ENCODE measurements around the gene CCL18. TPM values are rescaled to one million over a fixed set of nuclear protein-coding genes. Genes with fewer than 3 reads are reported as not detected.
"Not testable (repeated sequence)": the region's sequence is repeated elsewhere in the genome, so short reads cannot be mapped to it uniquely, and the experiment has no call there.

CCL18 gene, protein sequence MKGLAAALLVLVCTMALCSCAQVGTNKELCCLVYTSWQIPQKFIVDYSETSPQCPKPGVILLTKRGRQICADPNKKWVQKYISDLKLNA
- total RNA-seq, result not detected in 2 replicates

- Mint-ChIP-seq H3K36me3 (ENCODE audit: low read depth) (no peaks in the 10 kb centered on the region), H3K27me3 (ENCODE audit: insufficient read depth) (peaks cover 6% of the 10 kb centered on the region), H3K27ac (no peak within 1 kb of the TSS), H3K4me1 (ENCODE audit: low read depth) (peaks cover 9% of the 10 kb centered on the region), H3K9me3 (peaks cover 3% of the 10 kb centered on the region), H3K4me3 (no peak within 1 kb of the TSS)
- intact Hi-C loops (cut with micrococcal nuclease), result loop anchor here (5.0 kb wide), 1 partner anchor 52 kb away; no protein-coding TSS in a partner anchor
- no peak for DNase-seq (ENCODE audit: low spot score)
Measured at GRCh38 chr17:36063786-36064541, at the start of gene CCL18. Gene CCL18 (plus strand): TSS chr17:36064272. CDS start chr17:36064343, 71 bp downstream.

GRCh38 chr17:36014946-36015345 lies 49.1 kb upstream of the CCL18 start:
- H3K36me3 Mint-ChIP-seq (ENCODE audit: low read depth), result no peaks in the 10 kb centered on the region
- no peaks in the 10 kb centered on the region for H3K4me1 Mint-ChIP-seq (ENCODE audit: low read depth)
- H3K9me3 Mint-ChIP-seq, result no peaks in the 10 kb centered on the region
- peaks cover 11% of the 10 kb centered on the region for H3K27me3 Mint-ChIP-seq (ENCODE audit: insufficient read depth)
- no peak overlapping the region for H3K4me3 Mint-ChIP-seq
- intact Hi-C loops (cut with micrococcal nuclease), result loop anchor here (5.0 kb wide), 1 partner anchor 47 kb away; the partner anchor contains the start of gene CCL18
- H3K27ac Mint-ChIP-seq, result no peak overlapping the region
- no peak for DNase-seq (ENCODE audit: low spot score)

- DNase-seq (ENCODE audit: low spot score); H3K27ac Mint-ChIP-seq; H3K36me3 Mint-ChIP-seq (ENCODE audit: low read depth); H3K4me3 Mint-ChIP-seq; H3K9me3 Mint-ChIP-seq; H3K4me1 Mint-ChIP-seq (ENCODE audit: low read depth); intact Hi-C loops (cut with micrococcal nuclease): not testable (repeated sequence)
- peaks cover 19% of the 10 kb centered on the region for H3K27me3 Mint-ChIP-seq (ENCODE audit: insufficient read depth)
Measured at GRCh38 chr17:36015895-36016294, 48.2 kb upstream of the CCL18 start.

GRCh38 chr17:36016555-36016954 lies 47.5 kb upstream of the CCL18 start:
- Mint-ChIP-seq H3K9me3 (no peaks in the 10 kb centered on the region), H3K27ac (peak overlapping the region; percentile 30), H3K4me3 (no peak overlapping the region), H3K36me3 (ENCODE audit: low read depth) (no peaks in the 10 kb centered on the region), H3K4me1 (ENCODE audit: low read depth) (no peaks in the 10 kb centered on the region), H3K27me3 (ENCODE audit: insufficient read depth) (peaks cover 25% of the 10 kb centered on the region)
- intact Hi-C loops (cut with micrococcal nuclease), result no loop called here
- no peak for DNase-seq (ENCODE audit: low spot score)

- Mint-ChIP-seq H3K4me1 (ENCODE audit: low read depth) (no peaks in the 10 kb centered on the region), H3K9me3 (no peaks in the 10 kb centered on the region), H3K36me3 (ENCODE audit: low read depth) (no peaks in the 10 kb centered on the region), H3K27ac (no peak within 1 kb of the TSS), H3K27me3 (ENCODE audit: insufficient read depth) (peaks cover 27% of the 10 kb centered on the region), H3K4me3 (no peak within 1 kb of the TSS)
- DNase-seq (ENCODE audit: low spot score), result no peak
- intact Hi-C loops (cut with micrococcal nuclease), result no loop called here
Measured at GRCh38 chr17:36017799-36018198, 46.3 kb upstream of the CCL18 start, which contains the start of gene CCL23. Gene CCL23 (minus strand): TSS chr17:36017972. CDS start chr17:36017897, 75 bp downstream.

DNA sequence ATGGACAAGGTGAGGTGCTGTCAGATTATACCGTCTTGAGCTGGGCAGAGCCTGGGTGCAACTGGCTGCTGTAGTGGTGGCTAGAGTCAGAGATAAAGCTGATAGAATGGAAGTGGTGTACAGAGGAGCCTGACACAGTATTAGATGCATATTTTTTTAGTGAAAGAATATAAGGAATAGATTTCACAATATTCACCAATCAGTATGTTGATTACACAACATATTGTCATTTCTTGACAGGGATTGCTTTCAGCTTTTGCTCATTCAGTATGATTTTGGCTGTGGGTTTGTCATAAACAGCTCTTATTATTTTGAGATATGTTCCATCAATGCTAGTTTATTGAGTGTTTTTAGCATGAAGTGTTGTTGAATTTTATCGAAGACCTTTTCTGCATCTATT lies 44.6 kb upstream of the CCL18 start:
- Mint-ChIP-seq H3K9me3 (no peaks in the 10 kb centered on the region), H3K27ac (no peak overlapping the region), H3K4me1 (ENCODE audit: low read depth) (no peaks in the 10 kb centered on the region), H3K4me3 (no peak overlapping the region), H3K36me3 (ENCODE audit: low read depth) (no peaks in the 10 kb centered on the region), H3K27me3 (ENCODE audit: insufficient read depth) (peaks cover 31% of the 10 kb centered on the region)
- no peak for DNase-seq (ENCODE audit: low spot score)
- intact Hi-C loops (cut with micrococcal nuclease), result no loop called here

DNA sequence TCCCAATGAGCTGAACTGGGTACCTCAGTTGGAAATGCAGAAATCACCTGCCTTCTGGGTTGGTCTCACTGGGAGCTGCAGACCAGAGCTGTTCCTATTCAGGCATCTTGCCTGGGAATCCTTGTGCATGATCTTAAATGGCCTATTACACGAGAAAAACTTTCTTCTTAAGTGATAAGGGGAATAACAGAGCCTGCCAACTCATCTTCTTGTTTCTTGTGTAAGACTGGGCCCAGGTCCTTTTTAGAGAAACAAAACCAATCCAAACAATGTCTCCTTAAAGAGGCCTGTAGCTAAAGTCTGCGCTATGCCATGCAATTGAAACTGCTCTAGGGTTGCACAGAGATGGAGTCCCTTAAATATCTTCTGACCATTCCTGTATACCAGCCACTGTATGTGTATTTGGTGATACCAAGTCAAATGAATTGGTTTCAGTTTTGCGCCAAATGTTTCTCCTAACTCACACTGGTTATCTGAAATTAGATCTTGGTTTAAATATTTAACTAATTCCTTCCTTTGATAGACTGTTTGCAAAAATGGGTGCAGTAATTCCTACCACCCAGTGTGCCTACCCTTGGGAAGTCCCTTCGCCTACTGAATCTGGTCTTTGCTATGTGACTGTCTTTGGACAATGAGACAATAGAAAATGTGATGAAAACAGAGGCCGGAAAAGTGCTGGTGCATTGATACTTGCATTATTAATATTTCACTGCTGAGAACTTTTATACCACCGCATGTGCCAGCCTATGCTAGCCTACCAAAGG lies 39.8 kb upstream of the CCL18 start:
- no peak overlapping the region for H3K27ac Mint-ChIP-seq
- H3K27me3 Mint-ChIP-seq (ENCODE audit: insufficient read depth), result peaks cover 29% of the 10 kb centered on the region
- no peak overlapping the region for H3K4me3 Mint-ChIP-seq
- DNase-seq (ENCODE audit: low spot score), result no peak
- H3K9me3 Mint-ChIP-seq, result no peaks in the 10 kb centered on the region
- H3K4me1 Mint-ChIP-seq (ENCODE audit: low read depth), result no peaks in the 10 kb centered on the region
- no peaks in the 10 kb centered on the region for H3K36me3 Mint-ChIP-seq (ENCODE audit: low read depth)
- intact Hi-C loops (cut with micrococcal nuclease), result loop anchor here (10.0 kb wide), 1 partner anchor 61 kb away; no protein-coding TSS in a partner anchor

DNA sequence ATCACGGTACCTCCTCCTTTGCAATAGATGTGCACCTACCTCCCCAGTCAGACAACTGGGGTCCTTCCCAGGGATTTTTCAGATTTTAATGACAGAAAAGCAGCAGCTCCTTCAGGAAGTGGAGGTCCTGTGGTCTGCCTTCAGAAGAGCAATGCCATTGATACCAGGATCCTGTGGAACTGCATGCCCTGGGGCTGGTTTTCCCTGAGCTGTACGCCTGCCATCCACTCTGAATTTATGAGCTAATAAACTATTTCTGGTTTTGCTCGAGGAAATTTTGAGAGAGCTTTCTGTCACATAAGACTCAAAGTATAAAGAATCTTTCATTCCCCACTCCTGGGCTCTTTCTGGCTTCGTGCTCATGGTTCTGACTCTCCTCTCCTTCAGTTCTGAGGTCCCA lies 36.3 kb upstream of the CCL18 start:
- H3K27me3 Mint-ChIP-seq (ENCODE audit: insufficient read depth), result peaks cover 20% of the 10 kb centered on the region
- no peaks in the 10 kb centered on the region for H3K9me3 Mint-ChIP-seq
- H3K27ac Mint-ChIP-seq, result no peak overlapping the region
- DNase-seq (ENCODE audit: low spot score), result no peak
- intact Hi-C loops (cut with micrococcal nuclease), result loop anchor here (10.0 kb wide), 1 partner anchor 57 kb away; no protein-coding TSS in a partner anchor
- H3K4me3 Mint-ChIP-seq, result no peak overlapping the region
- H3K36me3 Mint-ChIP-seq (ENCODE audit: low read depth), result no peaks in the 10 kb centered on the region
- H3K4me1 Mint-ChIP-seq (ENCODE audit: low read depth), result no peaks in the 10 kb centered on the region

DNA sequence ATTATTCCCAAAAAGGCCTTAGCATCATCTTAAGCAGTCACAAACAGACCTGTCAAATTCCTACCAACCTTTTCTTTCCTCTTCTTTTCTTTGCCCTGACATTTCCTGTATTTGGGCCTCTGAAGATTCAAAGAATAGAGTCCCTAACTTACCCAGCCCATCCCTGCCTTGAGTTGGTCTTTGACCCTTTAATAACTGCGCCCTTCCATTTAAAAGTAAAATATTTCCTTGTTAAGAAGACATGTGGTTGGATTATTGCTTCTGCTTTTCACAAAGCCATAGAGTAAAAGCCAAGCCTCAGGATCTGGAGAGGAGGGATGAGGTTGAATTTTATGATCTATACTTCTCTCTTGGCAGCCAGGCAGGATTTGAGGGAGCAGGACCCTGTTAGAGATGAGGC lies 33.1 kb upstream of the CCL18 start:
- Mint-ChIP-seq H3K4me3 (no peak overlapping the region), H3K27ac (no peak overlapping the region), H3K36me3 (ENCODE audit: low read depth) (no peaks in the 10 kb centered on the region), H3K9me3 (no peaks in the 10 kb centered on the region), H3K4me1 (ENCODE audit: low read depth) (no peaks in the 10 kb centered on the region), H3K27me3 (ENCODE audit: insufficient read depth) (peaks cover 32% of the 10 kb centered on the region)
- intact Hi-C loops (cut with micrococcal nuclease), result no loop called here
- DNase-seq (ENCODE audit: low spot score), result no peak

DNA sequence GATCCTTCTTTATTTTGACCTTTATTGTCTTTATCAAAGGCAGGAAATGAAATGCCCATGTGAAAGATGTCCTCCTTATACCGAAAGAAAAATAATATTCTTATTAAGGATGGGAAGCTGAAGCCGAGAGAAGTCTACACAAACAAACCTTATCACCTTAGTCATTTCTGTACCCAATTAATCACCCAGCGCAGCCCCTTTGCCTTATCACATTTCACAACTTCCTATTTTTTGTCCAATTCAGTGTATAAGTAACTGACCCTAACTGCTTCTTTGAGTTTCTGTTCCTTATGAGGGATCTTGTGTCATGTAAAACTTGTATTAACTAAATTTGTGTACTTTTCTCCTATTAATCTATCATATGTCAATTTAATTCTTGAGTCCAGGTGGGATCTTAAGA lies 29.9 kb upstream of the CCL18 start:
- no peak for DNase-seq (ENCODE audit: low spot score)
- Mint-ChIP-seq H3K27ac (no peak overlapping the region), H3K4me1 (ENCODE audit: low read depth) (no peaks in the 10 kb centered on the region), H3K27me3 (ENCODE audit: insufficient read depth) (peaks cover 35% of the 10 kb centered on the region), H3K9me3 (no peaks in the 10 kb centered on the region), H3K36me3 (ENCODE audit: low read depth) (no peaks in the 10 kb centered on the region), H3K4me3 (no peak overlapping the region)
- intact Hi-C loops (cut with micrococcal nuclease), result no loop called here

DNA sequence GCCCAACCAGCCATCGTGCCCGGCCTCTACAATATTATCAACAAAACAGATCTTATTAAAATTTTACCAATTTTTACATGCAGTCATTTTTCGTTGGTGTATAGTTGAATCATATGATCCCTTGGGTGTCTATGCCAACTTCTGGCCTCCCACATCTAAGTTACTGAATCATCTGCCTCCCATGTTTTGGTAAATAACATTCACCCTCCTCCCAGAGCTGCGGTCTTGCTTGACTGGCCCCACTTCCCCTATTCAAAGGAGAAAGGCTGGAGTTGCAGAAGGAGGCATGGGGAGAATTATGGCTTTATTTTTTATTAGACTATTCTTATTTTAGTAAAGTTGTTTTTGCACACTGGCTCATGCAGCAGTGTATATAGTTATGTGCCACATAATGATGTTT lies 27.8 kb upstream of the CCL18 start:
- intact Hi-C loops (cut with micrococcal nuclease), result no loop called here
- Mint-ChIP-seq H3K9me3 (no peaks in the 10 kb centered on the region), H3K36me3 (ENCODE audit: low read depth) (no peaks in the 10 kb centered on the region), H3K27me3 (ENCODE audit: insufficient read depth) (peaks cover 31% of the 10 kb centered on the region), H3K27ac (no peak overlapping the region), H3K4me3 (no peak overlapping the region), H3K4me1 (ENCODE audit: low read depth) (no peaks in the 10 kb centered on the region)
- no peak for DNase-seq (ENCODE audit: low spot score)

- no peak overlapping the region for H3K27ac Mint-ChIP-seq
- intact Hi-C loops (cut with micrococcal nuclease), result no loop called here
- peaks cover 19% of the 10 kb centered on the region for H3K9me3 Mint-ChIP-seq
- DNase-seq (ENCODE audit: low spot score), result no peak
- no peaks in the 10 kb centered on the region for H3K4me1 Mint-ChIP-seq (ENCODE audit: low read depth)
- H3K4me3 Mint-ChIP-seq, result no peak overlapping the region
- H3K36me3 Mint-ChIP-seq (ENCODE audit: low read depth), result no peaks in the 10 kb centered on the region
- H3K27me3 Mint-ChIP-seq (ENCODE audit: insufficient read depth), result peaks cover 30% of the 10 kb centered on the region
Measured at GRCh38 chr17:36048066-36048465, 16.0 kb upstream of the CCL18 start.

DNA sequence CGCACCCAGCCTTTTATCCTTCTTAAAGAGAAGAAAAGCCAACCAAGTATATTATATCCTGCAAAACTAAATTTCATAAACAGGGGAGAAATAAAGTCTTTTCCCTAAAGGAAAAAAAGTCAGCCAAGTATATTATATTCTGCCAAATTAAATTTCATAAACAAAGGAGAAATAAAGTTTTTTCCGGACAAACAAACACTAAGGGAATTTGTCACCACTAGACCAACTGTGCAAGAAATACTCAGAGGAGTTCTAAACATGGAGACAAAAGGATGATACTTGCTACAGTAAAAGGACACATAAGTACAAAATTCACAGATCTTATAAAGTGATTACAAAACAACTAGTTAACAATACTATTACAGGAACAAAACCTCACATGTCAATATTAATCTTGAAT lies 14.4 kb upstream of the CCL18 start:
- intact Hi-C loops (cut with micrococcal nuclease), result no loop called here
- no peak for DNase-seq (ENCODE audit: low spot score)
- H3K4me1 Mint-ChIP-seq (ENCODE audit: low read depth), result no peaks in the 10 kb centered on the region
- peaks cover 28% of the 10 kb centered on the region for H3K27me3 Mint-ChIP-seq (ENCODE audit: insufficient read depth)
- H3K4me3 Mint-ChIP-seq, result no peak overlapping the region
- H3K27ac Mint-ChIP-seq, result no peak overlapping the region
- H3K9me3 Mint-ChIP-seq, result peaks cover 19% of the 10 kb centered on the region
- H3K36me3 Mint-ChIP-seq (ENCODE audit: low read depth), result no peaks in the 10 kb centered on the region

Measured in activated T-helper 1 cell treated with anti-CD3 and anti-CD28 coated beads, Interleukin-12 subunit alpha, Interleukin-12 subunit beta, Interleukin-2, Interleukin-4 antibody, amounts not matched to agents 30 ng/mL and 10 ng/mL and 1 ng/mL, durations not matched to agents 14 hours and 24 hours and 36 hours (primary cell).